ENCODE measurements around the gene CT83. TPM values are rescaled to one million over a fixed set of nuclear protein-coding genes. Genes with fewer than 3 reads are reported as not detected.

CT83 gene
- total RNA-seq, 8 experiments from 2014 or later, result not detected

Other genes with a start within 250 kb of the CT83 start
- under 1 TPM in 2 of 8 experiments, not detected in 6; 0.05 to 0.14 TPM for gene SLC6A14, start 26.4 kb downstream of the CT83 start, total RNA-seq